Activated CD8-positive, alpha-beta memory T cell treated with anti-CD3 and anti-CD28 coated beads, Interleukin-2, amount 50 U/mL, for 1 hour (primary cell): ENCODE results near the gene UGDH.
"Not testable (repeated sequence)": the region's sequence is repeated elsewhere in the genome, so short reads cannot be mapped to it uniquely, and the experiment has no call there.

Source experiments
- DNase-seq: peaks from one replicate; pipeline ENCODE4 v3.0.0-alpha.2; 2020; ENCODE audit errors: extremely low read depth

UGDH gene

GRCh38 chr4:39495446-39496213 lies 31.6 kb downstream of the UGDH start:
- no peak for DNase-seq

- DNase-seq, result no peak
Observed at GRCh38 chr4:39494354-39494753, 32.9 kb downstream of the UGDH start.

- DNase-seq, result no peak
Observed at GRCh38 chr4:39490322-39490721, 36.9 kb downstream of the UGDH start.

- no peak for DNase-seq
Observed at GRCh38 chr4:39486221-39486804, 40.9 kb downstream of the UGDH start.

- no peak for DNase-seq
Observed at GRCh38 chr4:39484582-39485272, 42.5 kb downstream of the UGDH start.

- DNase-seq, result no peak
Observed at GRCh38 chr4:39480902-39481695, 46.1 kb downstream of the UGDH start.

GRCh38 chr4:39480251-39480650 lies 47.0 kb downstream of the UGDH start:
- DNase-seq, result no peak

GRCh38 chr4:39476187-39476895 lies 50.9 kb downstream of the UGDH start:
- DNase-seq, result no peak

GRCh38 chr4:39472396-39472795 lies 54.8 kb downstream of the UGDH start:
- no peak for DNase-seq

GRCh38 chr4:39470402-39470801 lies 56.8 kb downstream of the UGDH start:
- no peak for DNase-seq

- no peak for DNase-seq
Observed at GRCh38 chr4:39469429-39470077, 57.7 kb downstream of the UGDH start.

- DNase-seq, result no peak
Observed at GRCh38 chr4:39467464-39467863, 59.8 kb downstream of the UGDH start.

- no peak for DNase-seq
Observed at GRCh38 chr4:39466747-39467146, 60.5 kb downstream of the UGDH start.

GRCh38 chr4:39464886-39465501 lies 62.2 kb downstream of the UGDH start:
- DNase-seq, result no peak

GRCh38 chr4:39458505-39459300 lies 68.5 kb downstream of the UGDH start, which contains the start of the genes LIAS and RPL9:
Gene LIAS (plus strand): TSS chr4:39459056. CDS start chr4:39459118, 62 bp downstream.
Gene RPL9 (minus strand): TSS chr4:39458922. CDS start chr4:39458439, 483 bp downstream.
- peak; percentile 82 for DNase-seq

GRCh38 chr4:39458161-39458504 lies 69.1 kb downstream of the UGDH start:
- DNase-seq, result not testable (repeated sequence)

- DNase-seq, result no peak
Observed at GRCh38 chr4:39456946-39457763, 70.1 kb downstream of the UGDH start.

- no peak for DNase-seq
Observed at GRCh38 chr4:39455486-39455885, 71.8 kb downstream of the UGDH start.

GRCh38 chr4:39453738-39454137 lies 73.5 kb downstream of the UGDH start:
- no peak for DNase-seq
